ENCODE measurements around the gene FABP1. TPM values are rescaled to one million over a fixed set of nuclear protein-coding genes. Genes with fewer than 3 reads are reported as not detected.

The FABP1 gene
- total RNA-seq, 1 donor from 2014 or later = 351 TPM

DNA sequence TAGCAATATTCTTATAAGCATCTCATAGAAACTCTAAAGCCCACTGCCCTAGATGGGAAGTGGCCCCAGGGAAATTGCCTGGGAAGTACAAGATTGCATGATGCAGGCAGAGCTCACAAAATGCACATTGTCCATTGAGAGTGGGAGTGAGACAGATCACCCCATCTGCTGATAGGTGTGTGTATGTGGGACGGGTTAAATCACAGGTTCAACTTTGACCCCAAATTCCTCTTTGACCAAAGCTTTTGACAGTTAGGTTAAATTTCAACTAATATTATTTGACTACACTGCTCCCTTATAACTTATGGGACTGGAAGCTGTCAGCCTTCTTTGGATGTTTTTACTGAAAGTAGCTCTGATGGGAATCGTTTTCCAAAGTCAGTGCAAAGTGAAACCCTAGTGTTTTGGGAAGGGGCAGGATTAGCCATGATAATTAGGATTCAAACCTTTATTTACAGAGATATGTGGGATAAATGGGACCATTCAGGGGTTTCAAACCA is 11.4 kb upstream of the FABP1 start:
- ATAC-seq (peak; percentile 80), DNase-seq (ENCODE audit: low spot score) (peak; percentile 69)

DNA sequence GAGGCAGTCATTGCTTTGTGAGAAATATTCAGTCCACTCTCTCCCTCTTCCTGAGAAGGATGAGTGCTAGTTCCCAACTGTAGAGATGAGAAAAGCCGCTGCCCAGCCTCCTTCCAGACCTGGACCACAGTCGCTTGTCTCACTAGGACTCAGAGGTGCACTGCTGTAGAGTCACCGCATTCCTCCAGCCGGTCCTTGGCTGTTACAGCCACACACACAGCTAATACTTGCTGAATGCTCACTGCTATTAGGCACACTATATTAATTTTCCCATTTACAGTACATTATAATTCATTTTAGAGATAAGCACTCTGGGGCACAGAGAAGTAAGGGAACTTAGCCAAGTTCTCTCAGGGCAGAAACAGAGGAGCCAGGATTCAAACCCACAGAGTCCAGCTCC is 10.0 kb upstream of the FABP1 start:
- ATAC-seq (peak; percentile 25), DNase-seq (ENCODE audit: low spot score) (no peak)

DNA sequence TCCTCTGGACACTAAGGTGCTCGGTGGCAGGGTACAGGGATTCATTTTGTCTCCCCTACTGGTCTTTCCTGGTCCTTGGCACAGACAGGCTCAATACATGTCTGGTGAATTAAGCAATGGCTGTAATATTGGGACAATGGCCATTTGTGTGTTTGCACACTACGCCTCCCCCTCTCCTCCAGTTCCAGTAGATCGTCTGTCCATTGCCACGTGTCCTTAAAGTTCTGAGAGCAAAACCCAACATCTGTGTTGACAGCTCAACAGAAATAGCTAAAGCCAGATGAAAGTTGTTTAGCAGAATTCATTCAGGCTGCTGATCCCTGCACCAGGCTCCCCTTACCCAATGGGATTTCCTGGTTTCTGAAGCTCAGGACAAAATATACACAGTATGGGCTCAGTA is 9.0 kb upstream of the FABP1 start:
- DNase-seq (ENCODE audit: low spot score) = peak; percentile 81
- ATAC-seq = peak; percentile 66

DNA sequence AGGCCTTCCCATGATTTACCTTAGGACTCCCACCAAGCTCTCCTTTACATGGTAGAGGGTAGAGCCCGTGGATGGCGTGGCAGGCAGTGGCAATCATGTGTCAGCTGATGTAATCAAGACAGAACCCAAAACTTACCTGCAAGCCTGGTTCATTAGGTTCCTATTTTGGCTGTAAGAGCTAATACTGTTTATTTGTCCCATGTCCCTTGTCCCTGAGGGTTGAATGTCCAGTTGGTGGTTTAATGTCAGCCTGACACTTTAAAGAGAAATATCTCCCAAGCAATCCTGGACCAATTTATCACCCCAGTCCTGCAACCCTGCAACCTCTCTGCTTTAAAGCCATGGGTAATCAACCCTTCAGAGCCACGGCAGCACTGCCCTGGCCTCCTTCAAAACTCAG is 6.0 kb upstream of the FABP1 start:
- DNase-seq (ENCODE audit: low spot score) (no peak), ATAC-seq (peak; percentile 45)

DNA sequence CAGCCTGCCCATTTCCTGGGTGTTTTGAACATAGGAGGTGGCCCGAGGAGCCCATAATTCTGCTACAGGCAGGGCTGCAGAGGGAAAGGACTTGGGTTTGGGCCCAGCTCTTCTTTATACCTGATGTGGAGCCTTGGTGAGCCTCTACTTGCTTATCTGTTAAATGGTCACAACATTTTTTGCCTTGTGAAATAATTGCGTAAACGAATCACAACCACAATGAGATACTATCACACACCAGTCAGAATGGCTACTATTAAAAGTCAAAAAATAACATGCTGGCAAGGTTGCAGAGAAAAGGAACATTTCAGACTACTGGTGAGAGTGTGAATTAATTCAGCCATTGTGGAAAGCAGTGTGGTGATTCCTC is 4.1 kb upstream of the FABP1 start:
- DNase-seq (ENCODE audit: low spot score) = no peak
- ATAC-seq = no peak

DNA sequence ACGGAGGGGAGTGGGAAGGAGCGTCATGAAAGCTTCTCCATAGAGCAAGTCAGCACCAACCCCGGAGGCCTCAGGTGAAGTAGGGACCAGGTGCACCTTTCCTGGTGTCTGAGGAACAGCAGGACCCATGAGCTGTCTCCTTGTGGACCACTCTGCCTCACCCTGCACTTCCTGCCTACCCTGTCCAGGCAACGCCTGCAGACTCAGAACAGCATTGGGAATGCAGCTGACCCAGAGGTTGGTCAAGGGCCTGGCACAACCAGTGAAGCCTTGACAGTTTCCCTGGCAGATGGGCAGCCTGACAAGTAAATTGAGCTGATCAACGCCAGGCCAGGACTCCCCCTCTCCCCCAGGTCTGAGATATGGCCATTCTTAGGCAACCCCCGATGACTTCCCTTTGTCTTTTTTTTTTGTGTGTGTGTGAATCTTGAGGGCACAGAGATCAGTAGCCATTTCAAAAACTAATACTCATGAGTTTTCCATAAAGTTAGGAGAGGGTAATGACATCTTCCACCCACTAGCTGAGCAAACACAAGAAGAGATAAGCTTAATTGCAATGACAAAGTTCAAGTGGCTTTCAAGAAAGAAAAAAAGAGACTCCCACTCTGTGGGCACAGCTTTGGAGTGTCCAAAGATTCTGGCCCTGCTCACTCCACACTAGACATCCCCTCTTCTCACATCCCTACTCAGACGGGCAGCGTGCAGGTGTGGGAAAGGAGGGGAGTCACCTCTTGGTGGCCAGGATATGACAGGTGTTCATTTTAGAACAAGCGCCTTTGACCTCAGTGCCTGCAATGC is 3.5 kb upstream of the FABP1 start:
- ATAC-seq (peak; percentile 54), DNase-seq (ENCODE audit: low spot score) (peak; percentile 71)

DNA sequence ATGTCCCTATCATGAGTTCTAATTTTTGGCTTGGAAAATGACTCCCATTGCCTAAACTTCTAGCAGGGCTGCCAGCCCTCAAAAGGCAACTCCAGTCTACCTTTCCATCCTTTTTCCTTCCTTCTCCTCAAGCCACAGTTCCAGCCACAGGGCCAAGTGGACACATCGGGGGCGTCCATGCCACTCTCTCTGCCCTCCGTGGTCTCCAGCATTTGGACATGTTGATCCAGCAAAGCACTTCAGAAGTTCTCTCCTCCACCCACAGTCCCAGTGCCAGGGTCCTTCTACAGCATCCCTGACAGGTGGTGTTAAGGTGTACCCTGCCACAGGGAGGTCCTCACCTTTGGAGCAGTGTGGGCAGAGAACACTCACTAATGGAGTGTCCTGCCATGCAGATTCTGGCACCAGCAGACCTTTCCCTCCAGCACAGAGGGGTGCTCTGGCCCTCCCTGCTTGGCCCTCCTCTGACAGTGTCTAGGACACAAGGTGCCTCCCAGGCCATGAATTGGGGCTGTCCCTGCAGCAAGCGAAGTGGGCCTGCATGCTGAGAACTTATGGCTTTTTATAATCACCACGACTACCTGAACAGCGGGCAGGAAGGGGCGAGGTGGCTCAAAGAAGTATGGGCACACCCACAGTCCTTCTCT is 1.6 kb upstream of the FABP1 start:
- DNase-seq (ENCODE audit: low spot score) = no peak

DNA sequence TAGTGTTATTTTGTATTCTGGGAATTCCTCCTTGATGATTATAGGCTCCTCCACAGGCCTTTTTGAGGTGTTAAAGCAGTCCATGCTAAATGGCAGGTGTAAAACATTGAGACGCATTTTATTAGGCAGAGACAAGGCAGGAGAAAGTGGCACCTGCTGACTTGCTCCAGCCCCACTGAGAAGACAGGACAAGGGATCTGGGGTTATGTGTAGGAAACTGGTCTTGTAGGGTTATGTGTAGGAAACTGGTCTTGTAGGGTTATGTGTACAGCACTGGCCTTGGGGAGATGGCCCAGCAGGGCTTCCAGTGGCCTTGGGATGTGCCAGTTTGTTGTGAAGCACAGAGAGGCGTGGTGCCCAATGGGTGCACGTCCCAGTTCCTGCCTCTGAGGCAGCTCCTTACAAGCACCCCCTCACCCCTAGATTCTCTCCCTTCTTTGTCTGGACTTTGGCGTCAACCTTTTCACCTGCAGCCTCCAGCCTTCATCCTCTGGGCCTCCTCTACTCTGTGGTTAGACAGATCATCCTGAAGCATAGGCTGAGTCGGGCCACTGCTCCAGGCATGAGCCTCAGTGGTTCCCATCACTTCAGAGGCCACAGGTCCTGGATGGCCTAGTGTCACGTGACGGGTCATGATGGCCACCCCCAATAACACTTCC is 921 bp upstream of the FABP1 start:
- DNase-seq (ENCODE audit: low spot score) = no peak
- ATAC-seq = no peak

More for the DNA sequence above, 1.6 kb upstream of the FABP1 start:
- no peak for ATAC-seq

DNA sequence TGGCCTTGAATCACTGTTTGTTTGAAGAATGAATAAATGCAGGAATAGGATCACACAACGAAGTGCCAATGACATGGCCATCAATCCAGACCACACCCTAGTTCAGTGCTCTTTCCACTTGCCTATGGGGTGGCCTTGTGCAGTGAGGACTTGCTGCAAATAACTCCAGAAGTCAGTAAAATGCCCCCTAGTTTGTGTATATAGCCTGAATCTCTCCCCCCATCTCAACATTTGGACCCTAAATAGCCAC is 299 bp downstream of the FABP1 start:
- ATAC-seq = peak; percentile 16
- no peak for DNase-seq (ENCODE audit: low spot score)

DNA sequence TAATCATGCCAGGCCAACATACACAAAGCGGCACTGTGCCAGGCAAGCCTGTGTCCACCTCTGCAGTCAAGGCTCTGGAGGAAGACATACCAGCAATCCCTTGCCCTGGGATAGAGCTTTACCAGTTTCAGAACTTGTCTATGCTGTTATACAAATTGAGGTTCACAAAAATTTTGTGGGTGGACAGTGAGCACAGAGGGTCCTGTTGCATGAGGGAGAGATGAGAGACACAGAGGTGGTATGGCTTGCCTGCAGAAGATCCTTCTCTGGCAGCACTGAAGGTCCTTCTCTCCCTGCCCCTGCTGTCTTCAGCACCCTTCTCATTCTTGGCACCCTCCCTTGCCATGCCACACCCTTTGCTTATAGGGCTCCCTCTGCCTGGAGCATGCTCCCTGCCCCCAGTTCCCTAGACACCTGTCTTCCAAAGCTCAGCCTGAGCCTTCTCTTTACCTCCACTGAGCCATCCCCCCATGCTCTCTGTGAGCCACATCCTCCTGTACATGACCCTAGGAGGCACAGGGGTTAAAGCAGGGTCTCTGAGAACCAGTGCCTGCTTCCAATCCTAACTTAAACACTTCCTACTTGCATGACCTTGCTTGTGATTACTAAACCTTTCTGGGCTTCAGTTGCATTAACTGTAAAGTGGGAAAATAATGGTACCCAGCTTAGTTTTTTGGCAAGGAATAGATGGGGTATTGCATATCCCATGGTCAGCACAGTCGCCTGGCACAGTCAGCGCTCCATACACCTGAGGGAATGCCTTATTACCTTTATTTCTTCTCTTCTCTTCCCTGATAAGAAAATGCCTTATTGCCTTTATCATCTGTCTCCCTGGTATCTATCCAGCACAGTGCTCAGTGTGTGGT is 857 bp downstream of the FABP1 start:
- DNase-seq (ENCODE audit: low spot score) (no peak), ATAC-seq (no peak)

DNA sequence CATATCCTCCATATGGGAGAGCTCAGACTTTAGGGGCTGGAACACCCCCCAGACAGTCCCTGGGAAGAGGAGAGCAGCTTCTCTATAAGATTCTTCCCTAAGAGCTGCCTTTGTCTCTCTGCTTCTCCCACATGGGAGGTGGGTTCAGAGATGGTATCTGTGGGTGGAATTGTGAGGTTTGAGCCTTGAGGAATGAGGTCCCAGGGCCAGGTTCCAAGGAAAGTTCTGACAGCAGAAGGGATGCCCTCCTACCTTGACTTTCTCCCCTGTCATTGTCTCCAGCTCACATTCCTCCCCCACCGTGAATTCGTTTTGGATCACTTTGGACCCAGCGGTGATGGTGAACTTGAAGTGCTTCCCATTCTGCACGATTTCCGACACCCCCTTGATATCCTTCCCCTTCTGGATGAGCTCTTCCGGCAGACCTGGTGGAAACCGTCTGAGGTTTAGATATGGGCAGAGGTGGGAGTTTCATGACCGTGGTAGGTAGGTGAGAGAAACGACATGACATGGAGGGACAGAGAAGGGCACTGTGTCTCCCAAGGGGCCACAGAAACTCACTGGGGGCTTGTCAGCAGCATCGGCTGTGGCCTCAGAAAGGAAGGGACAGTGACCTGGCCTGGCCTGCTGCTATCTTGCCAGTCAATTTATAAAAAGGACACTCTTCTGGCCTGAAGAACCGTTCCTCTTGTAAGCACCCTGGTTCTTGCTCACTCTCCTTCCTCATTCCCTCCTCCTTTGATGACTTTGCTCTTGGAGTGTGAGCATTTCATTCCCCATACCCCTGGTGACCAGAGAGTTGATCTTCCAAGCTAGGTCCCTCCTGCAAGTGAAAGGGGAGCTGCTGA is 1.7 kb downstream of the FABP1 start:
- ATAC-seq (no peak), DNase-seq (ENCODE audit: low spot score) (no peak)

DNA sequence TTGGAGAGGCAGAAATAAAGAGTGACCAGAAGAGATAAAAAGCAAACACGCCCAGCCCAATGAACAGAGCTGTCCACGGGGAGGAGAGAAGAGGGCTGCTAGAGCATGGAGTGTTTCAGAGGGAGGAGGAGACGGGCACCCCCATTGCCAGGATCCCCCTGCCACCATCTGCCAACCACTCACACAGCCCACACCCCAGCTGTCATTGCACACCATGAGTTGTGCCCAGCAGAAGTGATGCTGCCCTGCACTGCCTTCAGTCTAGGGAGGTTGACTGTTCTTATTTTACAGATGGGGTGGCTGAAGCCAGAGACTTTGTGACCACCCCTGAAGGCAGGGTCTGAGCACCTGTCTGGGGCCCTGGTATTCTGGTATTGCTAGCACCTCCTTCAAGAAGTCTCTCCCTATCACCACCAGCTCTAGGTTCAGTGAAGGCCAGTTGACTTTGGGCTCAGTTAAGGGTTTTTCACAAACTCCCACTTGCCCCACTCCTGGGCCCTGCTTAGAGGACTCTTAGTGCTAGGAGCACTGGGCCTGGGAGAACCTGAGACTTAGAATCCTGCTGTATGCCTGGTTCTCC is 2.4 kb downstream of the FABP1 start:
- ATAC-seq (peak; percentile 0), DNase-seq (ENCODE audit: low spot score) (no peak)

DNA sequence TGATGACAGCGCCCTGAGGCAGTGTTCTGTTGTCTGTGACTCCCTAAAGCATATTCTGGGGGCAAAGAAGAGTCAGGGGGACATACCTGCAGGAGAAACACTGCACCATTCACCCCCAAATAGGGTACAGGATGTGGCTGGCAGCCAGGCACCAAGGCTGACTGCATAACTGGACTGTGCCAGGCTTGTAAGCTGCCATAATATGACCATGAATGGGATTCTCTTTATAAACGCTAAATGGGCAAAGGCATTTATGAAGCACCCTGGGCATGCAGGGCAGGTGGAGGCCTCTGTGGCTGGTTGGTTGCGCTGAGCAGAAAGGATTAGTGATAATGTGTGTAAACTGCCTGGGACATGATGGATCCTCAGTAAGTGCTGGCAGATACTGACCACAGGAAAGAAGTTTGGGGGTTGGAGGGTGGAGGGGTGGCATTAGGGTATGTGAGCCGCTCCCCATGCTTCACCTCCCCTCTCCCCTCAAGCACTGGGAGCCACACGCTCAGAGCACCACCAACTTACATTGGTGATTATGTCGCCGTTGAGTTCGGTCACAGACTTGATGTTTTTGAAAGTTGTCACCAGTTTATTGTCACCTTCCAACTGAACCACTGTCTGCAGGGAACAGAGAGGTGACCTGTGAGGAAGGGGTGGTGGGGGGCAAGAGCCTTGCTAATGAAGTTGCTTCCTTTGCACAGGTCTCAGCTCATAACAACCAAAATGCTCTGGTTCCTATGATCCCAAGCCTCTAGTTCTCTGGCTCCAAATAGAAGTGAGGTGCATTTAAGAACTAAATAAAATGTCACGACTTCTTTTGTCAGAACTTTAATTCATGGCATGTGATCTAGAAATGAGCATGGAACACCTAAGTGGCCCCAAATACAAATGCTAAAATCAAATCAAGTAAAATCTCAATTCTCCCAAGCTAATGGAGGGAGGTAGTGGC is 3.6 kb downstream of the FABP1 start:
- ATAC-seq = no peak
- no peak for DNase-seq (ENCODE audit: low spot score)

DNA sequence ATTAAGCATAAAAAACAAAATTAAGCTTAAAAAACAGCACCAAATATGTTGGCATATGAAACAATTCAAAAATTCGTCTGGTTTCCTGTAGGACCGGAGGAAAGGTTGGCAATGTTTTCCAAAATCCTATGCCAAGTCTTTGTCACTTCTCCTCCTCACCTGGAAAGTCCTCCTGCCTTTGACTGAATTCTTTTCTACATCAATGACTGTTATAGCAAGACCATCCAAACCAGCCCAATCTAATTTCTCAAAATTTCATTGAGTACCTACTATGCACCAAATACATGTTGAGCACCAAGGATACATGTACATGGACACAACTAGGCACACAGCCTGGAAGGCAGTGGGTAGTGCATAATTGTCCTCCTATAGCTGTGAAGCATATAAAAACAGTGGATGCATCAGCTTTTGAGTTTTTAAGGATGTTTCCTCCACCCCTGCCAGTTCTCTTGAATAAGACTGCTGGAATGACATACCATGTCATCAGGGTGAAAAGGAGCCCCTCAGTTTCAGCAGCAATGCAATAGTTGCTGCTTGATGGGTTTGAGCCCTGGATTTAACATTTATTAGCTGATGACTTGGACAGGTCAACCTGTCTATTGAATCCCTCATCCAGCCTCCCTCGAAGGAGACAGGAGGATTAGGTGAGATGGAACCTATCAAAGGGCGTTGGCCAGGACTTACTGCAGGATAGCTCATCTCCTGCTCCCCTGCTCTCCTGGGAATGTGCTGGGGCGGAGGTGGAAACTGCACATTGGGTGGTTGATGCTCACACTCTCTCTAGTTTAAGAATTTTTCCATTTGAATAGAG is 4.5 kb downstream of the FABP1 start:
- ATAC-seq = no peak
- no peak for DNase-seq (ENCODE audit: low spot score)

DNA sequence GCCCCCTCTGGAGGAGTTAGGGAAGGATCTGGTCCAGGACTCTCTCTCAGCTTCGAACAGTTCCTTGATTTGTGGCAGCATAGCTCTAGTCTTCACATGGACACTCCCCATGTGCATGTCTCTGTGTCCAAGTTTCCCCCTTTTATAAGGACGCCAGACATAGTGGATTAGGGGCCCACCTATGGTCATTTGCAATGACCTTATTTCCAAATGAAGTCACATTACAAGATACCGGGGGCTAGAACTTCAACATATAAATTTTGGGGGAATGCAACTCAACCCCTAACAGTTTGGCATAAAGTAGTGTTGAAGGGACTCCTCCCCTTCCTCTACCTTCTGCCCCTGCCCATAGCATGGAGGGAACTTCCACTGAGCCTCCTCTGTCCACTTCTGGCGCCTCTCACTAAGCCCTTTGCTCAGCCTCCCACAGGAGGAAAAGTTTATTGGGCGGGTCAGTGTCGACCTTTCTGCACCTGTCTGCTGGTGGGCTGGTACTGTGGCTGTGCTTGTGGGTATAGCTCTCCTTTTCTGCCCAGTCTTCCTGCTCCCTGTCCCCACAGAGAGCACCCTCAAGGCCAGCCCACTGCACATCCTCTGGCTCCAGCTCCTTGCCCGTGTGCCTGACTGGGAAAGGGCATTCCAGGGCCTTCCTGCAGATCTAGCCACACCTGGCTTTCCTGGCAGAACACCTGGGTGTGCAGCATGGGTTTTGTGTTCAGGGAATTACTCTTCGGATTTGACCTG is 5.5 kb downstream of the FABP1 start:
- peak; percentile 33 for ATAC-seq
- DNase-seq (ENCODE audit: low spot score) = no peak

DNA sequence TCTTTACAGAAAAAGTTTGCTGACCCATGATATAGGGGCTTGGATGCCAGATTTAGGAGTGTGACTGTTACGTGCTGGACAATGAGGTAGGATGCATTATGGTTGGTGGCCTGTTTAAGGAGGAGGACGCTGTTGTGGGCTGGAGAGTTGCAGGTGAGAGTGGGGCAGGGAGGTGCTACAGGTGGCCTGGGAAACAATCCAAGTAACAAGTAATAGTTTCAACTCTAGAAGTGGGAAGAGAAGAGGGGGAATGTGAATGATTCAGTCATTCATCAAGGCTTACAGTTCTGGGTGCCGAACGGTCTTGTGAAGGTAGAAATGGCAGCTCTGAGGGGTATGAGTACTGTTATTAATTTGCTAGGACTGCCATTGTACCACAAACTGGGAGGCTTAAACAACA is 6.2 kb downstream of the FABP1 start:
- no peak for DNase-seq (ENCODE audit: low spot score)

DNA sequence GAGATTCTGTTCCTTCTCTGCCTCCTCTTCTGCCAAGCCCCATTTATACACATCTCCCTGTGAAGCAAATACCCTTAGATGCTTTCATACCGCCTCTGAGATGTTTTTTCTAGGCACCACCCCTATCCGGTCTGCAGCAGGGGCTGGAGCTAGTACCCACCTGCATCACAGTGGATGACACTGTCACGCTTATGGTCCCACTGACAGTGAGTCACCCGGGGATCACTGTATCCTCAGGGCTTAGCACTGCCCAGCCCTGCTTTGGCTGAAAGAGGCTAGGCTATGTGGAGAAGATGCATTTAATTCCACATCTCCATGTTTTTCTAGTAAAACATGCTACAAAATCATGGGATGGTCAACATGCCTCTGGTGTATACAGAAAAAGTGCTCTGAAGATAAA is 9.9 kb downstream of the FABP1 start:
- DNase-seq (ENCODE audit: low spot score) (no peak), ATAC-seq (no peak)

More for the DNA sequence above, 6.2 kb downstream of the FABP1 start:
- peak; percentile 5 for ATAC-seq

Measured in left lobe of liver (tissue), 2 donors.